Liver (tissue), 9 donors: ENCODE results near the gene GMNN. TPM values are rescaled to one million over a fixed set of nuclear protein-coding genes. Genes with fewer than 3 reads are reported as not detected.
"Not testable (repeated sequence)": the region's sequence is repeated elsewhere in the genome, so short reads cannot be mapped to it uniquely, and the experiment has no call there.

Experiments used
- DNase-seq: peaks from one replicate; pipeline ENCODE4 v3.0.0-alpha.2; 2017; ENCODE audit warnings: low spot score
- H3K27ac ChIP-seq, 2 donors: one replicate each; pipeline ENCODE4 v1.7.0; 2013; ENCODE audit warnings: inconsistent platforms in 2 of 2, low read length in 2 of 2, control low read depth in 1 of 2, low read depth in 1 of 2, mild to moderate bottlenecking in 1 of 2
- H3K27me3 ChIP-seq, 4 donors: one replicate each; pipeline versions ENCODE4 v1.6.1 to v1.7.0; 2013; ENCODE audit warnings: low read length in 3 of 4, inconsistent platforms in 1 of 4, mild to moderate bottlenecking in 1 of 4, moderate library complexity in 1 of 4; ENCODE audit not compliant: control insufficient read depth in 4 of 4, insufficient read depth in 4 of 4
- H3K36me3 ChIP-seq, 4 donors: one replicate each; pipeline versions ENCODE4 v1.6.1 to v1.7.0; 2013; ENCODE audit warnings: low read length in 3 of 4, mild to moderate bottlenecking in 3 of 4, low read depth in 1 of 4, moderate library complexity in 1 of 4; ENCODE audit not compliant: control insufficient read depth in 4 of 4, insufficient read depth in 3 of 4
- H3K4me1 ChIP-seq, 4 donors: one replicate each; pipeline versions ENCODE4 v1.6.1 to v1.7.0; 2013; ENCODE audit warnings: low read length in 3 of 4, mild to moderate bottlenecking in 3 of 4, moderate library complexity in 1 of 4; ENCODE audit not compliant: control insufficient read depth in 4 of 4, insufficient read depth in 4 of 4
- H3K4me3 ChIP-seq, 3 donors: one replicate each; pipeline versions ENCODE4 v1.6.1 to v1.7.0; 2013; ENCODE audit warnings: low read length in 3 of 3, control low read depth in 1 of 3, low read depth in 1 of 3, mild to moderate bottlenecking in 1 of 3
- H3K9ac ChIP-seq, 2 donors: one replicate each; pipeline ENCODE4 v1.7.0; 2013; ENCODE audit warnings: low read length in 2 of 2, mild to moderate bottlenecking in 2 of 2, moderate library complexity in 2 of 2, control low read depth in 1 of 2, low read depth in 1 of 2
- H3K9me3 ChIP-seq, 4 donors: one replicate each; pipeline versions ENCODE4 v1.6.1 to v1.7.0; 2013; ENCODE audit warnings: low read length in 3 of 4; ENCODE audit not compliant: control insufficient read depth in 4 of 4
- ATF3 ChIP-seq: IDR thresholded peaks from 2 replicates; pipeline ENCODE4 v1.6.1; 2016; ENCODE audit warnings: antibody characterized with exemption
- FOXA2 ChIP-seq: IDR thresholded peaks from 2 replicates; pipeline ENCODE4 v1.6.1; 2016; ENCODE audit warnings: antibody characterized with exemption
- HNF4G ChIP-seq: IDR thresholded peaks from 2 replicates; pipeline ENCODE4 v1.6.1; 2016; ENCODE audit warnings: antibody characterized with exemption
- RAD21 ChIP-seq, 2 donors: IDR thresholded peaks; 2 replicates each; pipeline ENCODE4 v1.6.1; 2016; ENCODE audit warnings: antibody characterized with exemption in 2 of 2, mild to moderate bottlenecking in 2 of 2
- SP1 ChIP-seq: IDR thresholded peaks from 2 replicates; pipeline ENCODE4 v1.6.1; 2018; ENCODE audit warnings: antibody characterized with exemption, mild to moderate bottlenecking
- TAF1 ChIP-seq: conservative IDR thresholded peaks from 2 replicates; pipeline ENCODE4 v1.6.1; 2016; ENCODE audit warnings: antibody characterized with exemption, mild to moderate bottlenecking
- WGBS: extraction: QIAGEN DNeasy Blood & Tissue Kit; methylation state at CpG from one replicate; pipeline ENCODE4 v1.1.7; 2013; 5-methylcytosine and 5-hydroxymethylcytosine counted together
- polyA plus RNA-seq, 2 donors: library from polyadenylated mRNA; stranded (reverse) in 1 of 2; unstranded in 1 of 2; fragments of 200-250 nt in 1 of 2; fragments of >200 nt in 1 of 2; fragmentation: Nextera tagmentation in 1 of 2; extraction: Ambion mirVana in 1 of 2; gene quantifications; one replicate each; pipeline versions ENCODE4 v1.2.1 to v1.2.3, GENCODE V29; 2013 to 2015
- total RNA-seq, 2 donors: library from RNA; depleted of rRNA; stranded (reverse); fragments of >200 nt; gene quantifications; one replicate each; pipeline ENCODE4 v1.2.3, GENCODE V29; 2014
- TF ChIP-seq, protein P1 (sequence below): fragments of 150-350 bp; IDR thresholded peaks from 2 replicates; pipeline ENCODE4 v1.5.1; 2017; ENCODE audit warnings: improper control_type of control experiment, low read depth, low read length; ENCODE audit not compliant: missing input control
- TF ChIP-seq, protein P2 (sequence below): IDR thresholded peaks from 2 replicates; pipeline ENCODE4 v1.6.1; 2016; ENCODE audit warnings: antibody characterized with exemption, mild to moderate bottlenecking
- TF ChIP-seq, protein P3 (sequence below): IDR thresholded peaks from 2 replicates; pipeline ENCODE4 v1.6.1; 2016; ENCODE audit warnings: antibody characterized with exemption
- donor health status: healthy.
- donor health status: healthy.
- donor health status: healthy.
- donor health status: healthy.
- donor health status: healthy.

GMNN gene
- total and polyA plus RNA-seq, 4 donors = 8.4 to 34.9 (median 11.0) TPM

- H3K9me3 ChIP-seq, H3K27ac ChIP-seq, H3K9ac ChIP-seq, H3K4me3 ChIP-seq, H3K36me3 ChIP-seq, H3K27me3 ChIP-seq, DNase-seq, H3K4me1 ChIP-seq: not testable (repeated sequence)
- WGBS = 96% methylated on average over 22 of the region's 26 CpGs
Observed at GRCh38 chr6:24765968-24766367, 8.8 kb upstream of the GMNN start.

GRCh38 chr6:24766680-24767462 is 7.9 kb upstream of the GMNN start:
- no peak for DNase-seq
- H3K4me3 ChIP-seq = no peak overlapping the region
- peaks cover 0 to 5% (median 1%) of the 10 kb centered on the region in 4 donors for H3K4me1 ChIP-seq
- TF ChIP-seq SP1 (no peak), TAF1 (no peak), RAD21 (IDR thresholded peaks at IDR 0.05) (peak; percentile 81 to 82), HNF4G (no peak), ATF3 (no peak), FOXA2 (no peak)
- TF ChIP-seq, protein P1, sequence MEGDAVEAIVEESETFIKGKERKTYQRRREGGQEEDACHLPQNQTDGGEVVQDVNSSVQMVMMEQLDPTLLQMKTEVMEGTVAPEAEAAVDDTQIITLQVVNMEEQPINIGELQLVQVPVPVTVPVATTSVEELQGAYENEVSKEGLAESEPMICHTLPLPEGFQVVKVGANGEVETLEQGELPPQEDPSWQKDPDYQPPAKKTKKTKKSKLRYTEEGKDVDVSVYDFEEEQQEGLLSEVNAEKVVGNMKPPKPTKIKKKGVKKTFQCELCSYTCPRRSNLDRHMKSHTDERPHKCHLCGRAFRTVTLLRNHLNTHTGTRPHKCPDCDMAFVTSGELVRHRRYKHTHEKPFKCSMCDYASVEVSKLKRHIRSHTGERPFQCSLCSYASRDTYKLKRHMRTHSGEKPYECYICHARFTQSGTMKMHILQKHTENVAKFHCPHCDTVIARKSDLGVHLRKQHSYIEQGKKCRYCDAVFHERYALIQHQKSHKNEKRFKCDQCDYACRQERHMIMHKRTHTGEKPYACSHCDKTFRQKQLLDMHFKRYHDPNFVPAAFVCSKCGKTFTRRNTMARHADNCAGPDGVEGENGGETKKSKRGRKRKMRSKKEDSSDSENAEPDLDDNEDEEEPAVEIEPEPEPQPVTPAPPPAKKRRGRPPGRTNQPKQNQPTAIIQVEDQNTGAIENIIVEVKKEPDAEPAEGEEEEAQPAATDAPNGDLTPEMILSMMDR = peak; percentile 52
- TF ChIP-seq, protein P2, sequence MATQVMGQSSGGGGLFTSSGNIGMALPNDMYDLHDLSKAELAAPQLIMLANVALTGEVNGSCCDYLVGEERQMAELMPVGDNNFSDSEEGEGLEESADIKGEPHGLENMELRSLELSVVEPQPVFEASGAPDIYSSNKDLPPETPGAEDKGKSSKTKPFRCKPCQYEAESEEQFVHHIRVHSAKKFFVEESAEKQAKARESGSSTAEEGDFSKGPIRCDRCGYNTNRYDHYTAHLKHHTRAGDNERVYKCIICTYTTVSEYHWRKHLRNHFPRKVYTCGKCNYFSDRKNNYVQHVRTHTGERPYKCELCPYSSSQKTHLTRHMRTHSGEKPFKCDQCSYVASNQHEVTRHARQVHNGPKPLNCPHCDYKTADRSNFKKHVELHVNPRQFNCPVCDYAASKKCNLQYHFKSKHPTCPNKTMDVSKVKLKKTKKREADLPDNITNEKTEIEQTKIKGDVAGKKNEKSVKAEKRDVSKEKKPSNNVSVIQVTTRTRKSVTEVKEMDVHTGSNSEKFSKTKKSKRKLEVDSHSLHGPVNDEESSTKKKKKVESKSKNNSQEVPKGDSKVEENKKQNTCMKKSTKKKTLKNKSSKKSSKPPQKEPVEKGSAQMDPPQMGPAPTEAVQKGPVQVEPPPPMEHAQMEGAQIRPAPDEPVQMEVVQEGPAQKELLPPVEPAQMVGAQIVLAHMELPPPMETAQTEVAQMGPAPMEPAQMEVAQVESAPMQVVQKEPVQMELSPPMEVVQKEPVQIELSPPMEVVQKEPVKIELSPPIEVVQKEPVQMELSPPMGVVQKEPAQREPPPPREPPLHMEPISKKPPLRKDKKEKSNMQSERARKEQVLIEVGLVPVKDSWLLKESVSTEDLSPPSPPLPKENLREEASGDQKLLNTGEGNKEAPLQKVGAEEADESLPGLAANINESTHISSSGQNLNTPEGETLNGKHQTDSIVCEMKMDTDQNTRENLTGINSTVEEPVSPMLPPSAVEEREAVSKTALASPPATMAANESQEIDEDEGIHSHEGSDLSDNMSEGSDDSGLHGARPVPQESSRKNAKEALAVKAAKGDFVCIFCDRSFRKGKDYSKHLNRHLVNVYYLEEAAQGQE = no peak
- TF ChIP-seq, protein P3, sequence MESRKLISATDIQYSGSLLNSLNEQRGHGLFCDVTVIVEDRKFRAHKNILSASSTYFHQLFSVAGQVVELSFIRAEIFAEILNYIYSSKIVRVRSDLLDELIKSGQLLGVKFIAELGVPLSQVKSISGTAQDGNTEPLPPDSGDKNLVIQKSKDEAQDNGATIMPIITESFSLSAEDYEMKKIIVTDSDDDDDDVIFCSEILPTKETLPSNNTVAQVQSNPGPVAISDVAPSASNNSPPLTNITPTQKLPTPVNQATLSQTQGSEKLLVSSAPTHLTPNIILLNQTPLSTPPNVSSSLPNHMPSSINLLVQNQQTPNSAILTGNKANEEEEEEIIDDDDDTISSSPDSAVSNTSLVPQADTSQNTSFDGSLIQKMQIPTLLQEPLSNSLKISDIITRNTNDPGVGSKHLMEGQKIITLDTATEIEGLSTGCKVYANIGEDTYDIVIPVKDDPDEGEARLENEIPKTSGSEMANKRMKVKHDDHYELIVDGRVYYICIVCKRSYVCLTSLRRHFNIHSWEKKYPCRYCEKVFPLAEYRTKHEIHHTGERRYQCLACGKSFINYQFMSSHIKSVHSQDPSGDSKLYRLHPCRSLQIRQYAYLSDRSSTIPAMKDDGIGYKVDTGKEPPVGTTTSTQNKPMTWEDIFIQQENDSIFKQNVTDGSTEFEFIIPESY = no peak
- H3K9ac ChIP-seq = no peak overlapping the region
- WGBS = 40% methylated on average over 9 of the region's 9 CpGs
- H3K27me3 ChIP-seq = no peaks in the 10 kb centered on the region
- H3K27ac ChIP-seq = no peak overlapping the region
- no peaks in the 10 kb centered on the region for H3K9me3 ChIP-seq
- no peaks in the 10 kb centered on the region for H3K36me3 ChIP-seq
